ENCODE results near the gene VRK3.

The VRK3 gene

GRCh38 chr19:50003254-50003788 lies 21.9 kb downstream of the VRK3 start:
- Histone ChIP-seq H3K79me2 (ENCODE audit: control insufficient read depth, low read length) (no peaks in the 10 kb centered on the region), H3K27ac (ENCODE audit: low read depth, low read length) (no peak overlapping the region), H4K20me1 (ENCODE audit: control insufficient read depth, insufficient read depth, low read depth, low read length) (no peaks in the 10 kb centered on the region), H3K4me2 (ENCODE audit: low read length) (no peak overlapping the region), H3F3A (ENCODE audit: control insufficient read depth, insufficient read depth) (no peaks in the 10 kb centered on the region), H3K4me1 (ENCODE audit: control insufficient read depth, low read length) (no peaks in the 10 kb centered on the region), H3K36me3 (ENCODE audit: control insufficient read depth, low read length) (peaks cover 49% of the 10 kb centered on the region), H3K9me2 (replicated peaks; ENCODE audit: control insufficient read depth, low read length) (no peaks in the 10 kb centered on the region), H3K9me3 (ENCODE audit: control insufficient read depth, insufficient read depth, low read length) (no peaks in the 10 kb centered on the region), H3K27me3 (ENCODE audit: control insufficient read depth, low read length) (no peaks in the 10 kb centered on the region), H3K4me3 (ENCODE audit: low read length) (no peak overlapping the region)
- TF ChIP-seq CTCF (IDR thresholded peaks at IDR 0.05; ENCODE audit: low read depth, low read length, poor library complexity, severe bottlenecking) (no peak), EZH2phosphoT487 (IDR thresholded peaks at IDR 0.05; ENCODE audit: borderline replicate concordance, low read length) (no peak)

- TF ChIP-seq EZH2phosphoT487 (IDR thresholded peaks at IDR 0.05; ENCODE audit: borderline replicate concordance, low read length) (no peak), CTCF (IDR thresholded peaks at IDR 0.05; ENCODE audit: low read depth, low read length, poor library complexity, severe bottlenecking) (no peak)
These were observed 22.7 kb downstream of the VRK3 start for GRCh38 chr19:50002386-50002960.

GRCh38 chr19:50001775-50002174 lies 23.4 kb downstream of the VRK3 start:
- Histone ChIP-seq H3K36me3 (ENCODE audit: control insufficient read depth, low read length) (peaks cover 40% of the 10 kb centered on the region), H3K9me3 (ENCODE audit: control insufficient read depth, insufficient read depth, low read length) (no peaks in the 10 kb centered on the region), H3K9me2 (replicated peaks; ENCODE audit: control insufficient read depth, low read length) (no peaks in the 10 kb centered on the region), H3K27me3 (ENCODE audit: control insufficient read depth, low read length) (no peaks in the 10 kb centered on the region), H3K27ac (ENCODE audit: low read depth, low read length) (no peak overlapping the region), H3K4me2 (ENCODE audit: low read length) (no peak overlapping the region), H3F3A (ENCODE audit: control insufficient read depth, insufficient read depth) (no peaks in the 10 kb centered on the region), H3K4me1 (ENCODE audit: control insufficient read depth, low read length) (no peaks in the 10 kb centered on the region), H3K79me2 (ENCODE audit: control insufficient read depth, low read length) (no peaks in the 10 kb centered on the region), H3K4me3 (ENCODE audit: low read length) (no peak overlapping the region), H4K20me1 (ENCODE audit: control insufficient read depth, insufficient read depth, low read depth, low read length) (no peaks in the 10 kb centered on the region)
- TF ChIP-seq CTCF (IDR thresholded peaks at IDR 0.05; ENCODE audit: low read depth, low read length, poor library complexity, severe bottlenecking) (no peak), EZH2phosphoT487 (IDR thresholded peaks at IDR 0.05; ENCODE audit: borderline replicate concordance, low read length) (no peak)

More at GRCh38 chr19:50002386-50002960, 22.7 kb downstream of the VRK3 start:
- peaks cover 44% of the 10 kb centered on the region for H3K36me3 ChIP-seq (ENCODE audit: control insufficient read depth, low read length)
- H3K4me3 ChIP-seq (ENCODE audit: low read length): no peak overlapping the region
- no peaks in the 10 kb centered on the region for H3K9me3 ChIP-seq (ENCODE audit: control insufficient read depth, insufficient read depth, low read length)
- no peaks in the 10 kb centered on the region for H3K79me2 ChIP-seq (ENCODE audit: control insufficient read depth, low read length)
- no peaks in the 10 kb centered on the region for H3K27me3 ChIP-seq (ENCODE audit: control insufficient read depth, low read length)
- no peaks in the 10 kb centered on the region for H4K20me1 ChIP-seq (ENCODE audit: control insufficient read depth, insufficient read depth, low read depth, low read length)
- no peaks in the 10 kb centered on the region for H3F3A ChIP-seq (ENCODE audit: control insufficient read depth, insufficient read depth)
- H3K9me2 ChIP-seq (replicated peaks; ENCODE audit: control insufficient read depth, low read length): no peaks in the 10 kb centered on the region
- no peak overlapping the region for H3K27ac ChIP-seq (ENCODE audit: low read depth, low read length)
- H3K4me1 ChIP-seq (ENCODE audit: control insufficient read depth, low read length): no peaks in the 10 kb centered on the region
- H3K4me2 ChIP-seq (ENCODE audit: low read length): no peak overlapping the region
